NCI-H69 (cell line): ENCODE results near the gene TBCEL.
"Not testable (repeated sequence)": the region's sequence is repeated elsewhere in the genome, so short reads cannot be mapped to it uniquely, and the experiment has no call there.

Experiments
- DNase-seq: peaks from one replicate; lab custom pipeline; 2025; lab: John Stamatoyannopoulos, UW

Gene TBCEL

DNA sequence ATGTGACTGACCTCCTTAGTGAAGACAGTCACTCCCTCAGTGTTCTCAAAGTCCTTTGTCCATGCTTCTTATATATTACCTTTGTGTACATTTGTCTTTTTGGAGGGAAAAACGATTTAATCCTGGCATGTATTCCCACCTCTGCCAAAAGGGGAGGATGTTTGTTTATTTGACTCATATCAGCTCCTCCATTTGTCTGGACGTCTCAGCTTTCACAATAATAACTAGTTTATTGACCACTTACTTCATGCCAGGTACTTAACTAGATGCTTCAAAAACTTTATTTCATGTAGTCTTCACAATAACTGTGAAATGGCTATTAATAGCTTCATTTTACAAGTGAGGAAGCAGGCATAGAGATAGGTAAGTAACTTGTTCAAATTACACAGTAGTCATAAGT, 5.3 kb downstream of the TBCEL start:
- peak; percentile 69 for DNase-seq

DNA sequence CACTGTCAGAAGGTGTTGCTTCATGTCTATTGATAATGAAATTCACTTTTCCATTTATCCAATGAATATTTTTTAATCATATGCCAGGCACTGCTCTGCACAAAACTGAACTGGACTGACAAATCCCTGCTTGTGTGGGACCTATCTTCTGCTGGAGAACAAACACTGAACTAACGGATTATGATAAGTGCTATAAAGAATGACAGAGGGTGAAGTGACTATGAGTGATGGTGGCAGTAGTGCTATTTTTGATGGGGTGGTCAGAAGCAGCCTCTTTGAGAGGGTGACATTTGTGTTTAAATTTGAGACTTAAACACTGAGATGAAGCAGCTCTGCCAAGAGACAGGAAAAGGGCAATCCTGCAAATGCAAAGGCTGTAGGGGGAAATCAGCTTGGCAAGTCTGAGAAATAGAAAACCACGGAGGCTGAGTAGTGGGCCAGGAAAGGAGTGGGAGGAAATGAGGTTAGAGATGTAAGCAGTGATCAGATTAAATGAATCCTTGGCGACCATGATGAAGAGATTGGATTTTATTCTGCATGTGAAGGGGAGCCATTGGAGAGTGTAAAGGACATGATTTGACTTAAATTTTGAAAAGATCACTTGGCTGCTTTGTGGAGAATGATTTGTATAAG, 6.0 kb downstream of the TBCEL start:
- DNase-seq, result no peak

GRCh38 chr11:121031167-121031566, 7.3 kb downstream of the TBCEL start:
- no peak for DNase-seq

DNA sequence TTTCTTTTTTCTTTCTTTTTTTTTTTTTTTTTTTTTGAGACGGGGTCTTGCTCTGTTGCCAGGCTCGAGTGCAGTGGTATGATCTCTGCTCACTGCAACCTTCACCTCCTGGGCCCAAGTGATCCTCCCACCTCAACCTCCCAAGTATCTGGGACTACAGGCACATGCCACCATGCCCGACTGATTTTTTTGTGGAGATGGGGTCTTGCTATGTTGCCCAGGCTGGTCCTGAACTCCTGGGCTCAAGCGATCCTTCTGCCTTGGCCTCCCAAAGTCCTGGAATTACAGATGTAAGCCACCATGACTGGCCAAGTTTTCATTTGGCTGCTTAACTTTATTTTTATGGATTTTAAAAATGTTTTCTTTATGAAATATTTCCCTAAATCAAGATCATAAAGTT, 7.7 kb downstream of the TBCEL start:
- DNase-seq, result not testable (repeated sequence)

- peak; percentile 45 for DNase-seq
Observed at GRCh38 chr11:121032546-121032945, 8.6 kb downstream of the TBCEL start.

DNA sequence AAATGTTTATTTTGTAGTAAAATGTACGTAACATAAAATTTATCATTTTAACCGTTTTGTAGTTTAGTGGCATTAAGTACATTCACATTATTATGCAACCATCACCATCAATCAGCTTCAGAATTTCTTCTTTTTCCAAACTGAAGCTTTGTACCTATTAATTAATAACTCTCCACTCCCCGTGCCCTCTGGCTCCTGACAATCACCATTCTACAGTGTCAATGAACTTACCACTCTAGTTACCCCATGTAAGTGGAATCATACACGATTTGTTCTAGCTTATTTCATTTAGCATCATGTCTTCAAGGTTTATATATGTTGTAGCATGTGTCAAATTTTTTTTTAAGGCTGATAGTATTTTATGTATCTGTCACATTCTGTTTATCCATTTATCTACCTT, 9.7 kb downstream of the TBCEL start:
- DNase-seq, result no peak

DNA sequence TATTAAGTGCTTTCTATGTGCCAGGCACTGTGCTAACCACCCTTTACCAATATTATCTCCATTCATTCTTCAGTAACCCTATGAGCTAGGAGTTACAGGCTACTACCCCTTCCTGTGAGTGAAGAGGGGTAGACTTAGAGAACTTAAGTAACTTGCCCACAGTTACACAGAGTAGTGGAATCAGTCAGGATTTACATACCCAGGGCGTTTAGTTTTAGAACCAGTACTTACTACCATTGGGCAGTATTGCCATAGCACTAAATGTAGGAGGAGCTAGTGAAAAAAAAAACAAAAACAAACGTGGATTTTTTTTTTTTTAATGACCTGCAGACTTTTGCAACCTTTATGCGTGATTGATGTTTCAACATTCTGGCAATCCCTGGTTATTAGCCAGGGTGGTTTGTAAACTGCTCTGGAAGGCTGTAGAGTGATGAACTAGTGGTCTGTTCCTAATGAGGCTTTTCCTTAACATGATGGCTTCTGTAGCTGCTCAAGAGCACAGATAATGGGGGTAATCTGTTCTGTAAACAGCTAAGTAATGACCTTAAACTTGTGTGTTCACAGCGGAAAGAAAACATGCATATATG, 11.4 kb downstream of the TBCEL start:
- no peak for DNase-seq

GRCh38 chr11:121035780-121036179, 11.9 kb downstream of the TBCEL start:
- DNase-seq, result no peak

- DNase-seq, result no peak
Observed at GRCh38 chr11:121037016-121037415, 13.1 kb downstream of the TBCEL start.

DNA sequence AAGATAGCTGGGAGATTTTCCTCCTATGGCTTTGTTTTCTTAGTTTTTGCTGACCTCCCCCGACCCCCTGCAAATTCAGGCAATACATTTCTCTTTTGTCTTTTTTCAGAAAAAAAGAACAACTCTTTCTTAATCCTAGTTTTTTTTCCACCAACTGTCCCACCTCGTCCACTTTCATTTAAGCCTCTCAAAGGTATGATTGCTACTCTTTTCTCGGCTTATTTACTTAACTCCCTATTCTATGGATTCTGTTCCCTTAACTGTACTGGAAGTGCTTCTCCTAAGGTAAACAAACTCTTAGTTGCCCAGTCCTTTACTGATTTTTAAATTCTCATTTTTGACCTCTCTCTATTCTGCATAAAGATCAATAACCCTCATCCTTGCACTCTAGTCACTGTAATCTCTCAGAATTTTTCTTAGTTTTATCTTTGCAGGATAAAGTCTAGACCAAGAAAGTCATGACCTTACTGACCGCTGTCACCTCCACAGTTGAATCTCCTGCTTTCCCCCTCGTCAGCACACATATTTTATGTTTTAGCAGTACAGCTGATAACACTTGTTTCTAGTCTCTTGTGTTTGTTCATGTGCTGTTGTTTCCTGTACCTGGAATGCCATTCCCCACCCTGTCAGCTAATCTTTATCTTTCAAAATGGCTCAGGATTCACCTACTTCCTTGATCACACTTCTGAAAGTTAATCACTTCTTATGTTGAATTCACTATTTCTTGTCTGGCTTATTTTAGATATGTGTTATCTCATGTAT, 14.9 kb downstream of the TBCEL start:
- no peak for DNase-seq

- DNase-seq, result peak; percentile 8
Observed at GRCh38 chr11:121039971-121040613, 16.2 kb downstream of the TBCEL start.

- no peak for DNase-seq
Observed at GRCh38 chr11:121040614-121041002, 16.7 kb downstream of the TBCEL start.

GRCh38 chr11:121041072-121041471, 17.2 kb downstream of the TBCEL start:
- no peak for DNase-seq

GRCh38 chr11:121042296-121042695, 18.4 kb downstream of the TBCEL start:
- DNase-seq, result no peak

GRCh38 chr11:121047926-121048325, 24.0 kb downstream of the TBCEL start:
- no peak for DNase-seq

- DNase-seq, result no peak
Observed at GRCh38 chr11:121048464-121049233, 24.7 kb downstream of the TBCEL start.

- no peak for DNase-seq
Observed at GRCh38 chr11:121053244-121053643, 29.3 kb downstream of the TBCEL start.

DNA sequence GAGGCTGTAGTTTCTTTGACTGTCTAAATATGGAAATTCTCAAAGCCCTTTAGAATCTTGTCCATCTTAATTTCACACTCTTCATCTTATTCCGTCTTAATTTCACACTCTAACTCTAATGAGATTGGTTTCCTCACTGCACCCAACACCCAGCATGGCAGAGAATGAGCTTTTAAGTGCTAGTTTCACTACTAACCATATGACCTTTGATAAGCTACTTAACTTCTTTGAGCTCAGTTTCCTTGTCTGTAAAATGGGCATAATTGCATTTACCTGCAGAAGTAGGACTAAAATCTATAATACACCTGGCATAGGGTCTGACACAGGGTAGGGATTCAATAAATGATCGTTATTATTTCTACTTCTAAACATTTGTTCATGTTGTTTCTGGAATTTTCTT, 30.4 kb downstream of the TBCEL start:
- DNase-seq, result no peak

GRCh38 chr11:121055076-121055475, 31.2 kb downstream of the TBCEL start:
- DNase-seq, result no peak

GRCh38 chr11:121057922-121058321, 34.0 kb downstream of the TBCEL start:
- DNase-seq, result no peak

DNA sequence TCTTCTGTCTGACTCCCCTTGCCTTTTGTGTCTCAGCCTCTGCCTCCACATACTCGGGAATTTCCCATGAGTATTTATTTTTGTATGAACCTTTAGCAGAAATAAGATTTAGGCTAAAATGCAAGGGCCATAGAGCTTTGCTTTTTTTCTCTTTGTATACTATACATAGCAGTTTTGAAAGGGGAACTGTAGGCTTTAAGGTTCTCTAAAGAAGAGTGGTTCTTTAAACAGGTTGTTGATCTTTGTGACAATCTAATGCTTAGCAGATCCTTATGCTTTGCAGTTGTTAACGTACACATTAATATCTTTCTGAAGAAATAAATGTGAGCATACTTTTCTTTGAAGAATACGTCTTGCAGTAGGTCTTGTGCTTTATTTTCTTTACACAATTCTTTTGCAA, 35.0 kb downstream of the TBCEL start:
- no peak for DNase-seq

- no peak for DNase-seq
Observed at GRCh38 chr11:121059605-121060004, 35.7 kb downstream of the TBCEL start.
